22Rv1 (cell line): ENCODE measurements around the gene TTLL5.

Experiments used
- ZFX ChIP-seq: fragments of 450-650 bp; IDR thresholded peaks from 2 replicates; pipeline ENCODE4 v1.6.1; 2017; ENCODE audit warnings: antibody characterized with exemption, borderline replicate concordance
- TF ChIP-seq, protein P1 (sequence below): fragments of 450-650 bp; IDR thresholded peaks from 2 replicates; pipeline ENCODE4 v1.5.1; 2017; ENCODE audit warnings: mild to moderate bottlenecking

DNA sequence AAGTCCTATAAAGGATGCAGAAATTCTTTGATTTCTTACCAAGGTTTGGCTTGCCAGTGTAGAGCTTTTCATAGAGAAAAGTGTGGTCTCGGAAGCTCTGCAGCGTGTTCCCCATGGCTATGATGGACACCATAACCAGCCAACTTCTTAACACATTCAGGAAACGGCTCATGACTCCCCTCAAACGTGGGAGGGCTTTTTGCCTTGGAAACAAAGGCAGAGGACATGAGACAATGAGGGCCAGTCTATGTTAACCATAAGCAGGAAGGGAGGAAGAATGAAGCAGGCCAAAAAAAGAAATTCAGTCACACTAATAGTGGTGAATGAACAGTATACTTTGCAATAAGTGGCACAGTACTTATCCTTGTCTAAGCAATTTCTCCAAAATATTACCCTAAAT lies 3.7 kb upstream of the TTLL5 start:
- TF ChIP-seq, protein P1, sequence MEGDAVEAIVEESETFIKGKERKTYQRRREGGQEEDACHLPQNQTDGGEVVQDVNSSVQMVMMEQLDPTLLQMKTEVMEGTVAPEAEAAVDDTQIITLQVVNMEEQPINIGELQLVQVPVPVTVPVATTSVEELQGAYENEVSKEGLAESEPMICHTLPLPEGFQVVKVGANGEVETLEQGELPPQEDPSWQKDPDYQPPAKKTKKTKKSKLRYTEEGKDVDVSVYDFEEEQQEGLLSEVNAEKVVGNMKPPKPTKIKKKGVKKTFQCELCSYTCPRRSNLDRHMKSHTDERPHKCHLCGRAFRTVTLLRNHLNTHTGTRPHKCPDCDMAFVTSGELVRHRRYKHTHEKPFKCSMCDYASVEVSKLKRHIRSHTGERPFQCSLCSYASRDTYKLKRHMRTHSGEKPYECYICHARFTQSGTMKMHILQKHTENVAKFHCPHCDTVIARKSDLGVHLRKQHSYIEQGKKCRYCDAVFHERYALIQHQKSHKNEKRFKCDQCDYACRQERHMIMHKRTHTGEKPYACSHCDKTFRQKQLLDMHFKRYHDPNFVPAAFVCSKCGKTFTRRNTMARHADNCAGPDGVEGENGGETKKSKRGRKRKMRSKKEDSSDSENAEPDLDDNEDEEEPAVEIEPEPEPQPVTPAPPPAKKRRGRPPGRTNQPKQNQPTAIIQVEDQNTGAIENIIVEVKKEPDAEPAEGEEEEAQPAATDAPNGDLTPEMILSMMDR, result no peak
- no peak for TF ChIP-seq ZFX
